ENCODE measurements around the gene ACHE. TPM values are rescaled to one million over a fixed set of nuclear protein-coding genes. Genes with fewer than 3 reads are reported as not detected.
"Not testable (repeated sequence)": the region's sequence is repeated elsewhere in the genome, so short reads cannot be mapped to it uniquely, and the experiment has no call there.

Gene ACHE
- total and polyA plus RNA-seq, 2 of the 13 experiments (the other 11 are each of a cell fraction or from before 2014, with no cell fraction given), result 0.18 to 0.40 TPM

DNA sequence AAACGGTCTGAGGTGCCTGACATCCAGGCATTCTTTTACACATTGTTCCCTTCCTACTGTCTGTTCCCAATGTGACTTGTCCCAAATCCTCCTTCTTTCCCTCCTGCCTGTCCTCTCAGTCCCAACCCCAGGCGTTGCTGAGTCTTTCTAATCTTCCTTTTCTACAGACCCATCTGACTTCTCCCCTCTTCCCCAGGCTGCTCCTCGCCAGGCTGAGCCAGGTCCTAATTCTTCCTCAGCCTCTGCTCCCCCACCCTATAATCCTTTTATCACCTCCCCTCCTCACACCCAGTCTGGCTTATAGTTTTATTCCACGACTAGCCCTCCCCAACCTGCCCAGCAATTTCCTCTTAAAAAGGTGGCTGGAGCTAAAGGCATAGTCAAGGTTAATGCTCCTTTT lies 27.9 kb upstream of the ACHE start:
- not testable (repeated sequence) for BruUV-seq (replicated peaks); FAIRE-seq

DNA sequence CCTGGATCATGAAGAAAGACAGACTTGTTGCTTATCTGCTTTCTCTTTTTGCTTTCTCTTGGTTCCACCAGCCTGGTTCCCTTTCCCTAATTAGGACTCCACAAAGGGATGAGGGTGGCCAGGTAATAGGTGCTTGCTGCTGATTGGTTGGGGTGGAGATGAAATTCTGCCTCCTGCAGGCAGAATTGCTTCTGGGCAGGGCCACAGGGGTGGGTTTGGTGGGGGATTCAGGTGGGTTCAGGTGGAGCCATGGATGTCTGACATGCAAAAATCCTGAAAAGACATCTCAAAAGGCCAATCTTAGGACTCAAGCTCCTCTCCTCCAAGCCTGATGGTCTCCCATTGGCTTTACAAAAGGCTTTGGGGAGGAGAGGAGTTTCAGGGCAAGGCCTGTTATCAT lies 25.4 kb upstream of the ACHE start:
- H3K4me1 ChIP-seq (ENCODE audit: insufficient read depth, low read length), result no peaks in the 10 kb centered on the region
- no peak for FAIRE-seq
- ATAC-seq, result no peak
- CTCF ChIA-PET (ENCODE audit: low intra/inter-chr PET ratio, low total read pairs), result no interaction called here
- H3K27ac ChIP-seq (ENCODE audit: extremely low read length, insufficient read depth, low read length), result no peak overlapping the region
- no peaks in the 10 kb centered on the region for H3K79me2 ChIP-seq (ENCODE audit: insufficient read depth, low read length)
- H3K27me3 ChIP-seq (ENCODE audit: control insufficient read depth in 1 of 2, insufficient read depth in 2 of 2, low read length in 2 of 2), result no peaks in the 10 kb centered on the region
- H3K9me3 ChIP-seq (ENCODE audit: low read length), result no peaks in the 10 kb centered on the region
- H2AFZ ChIP-seq (ENCODE audit: low read length), result no peak overlapping the region
- no peak overlapping the region for H3K9ac ChIP-seq (ENCODE audit: insufficient read depth, low read depth, low read length)
- POLR2A ChIA-PET, result no interaction called here
- intact Hi-C loops (cut with micrococcal nuclease; ENCODE audit: unreplicated experiment), result no loop called here
- DNase-seq (ENCODE audit: low spot score), result no peak
- BruUV-seq (replicated peaks), result no TSS peak
- in situ Hi-C loops (cut with HindIII; ENCODE audit: extremely low pct_ligation_motif_present, low pct_unique_long_range_greater_than_20kb), result no loop called here
- no peak overlapping the region for H3K4me2 ChIP-seq (ENCODE audit: low read depth, low read length)
- no peaks in the 10 kb centered on the region for H3K36me3 ChIP-seq (replicated peaks in 1 of 2; ENCODE audit: control insufficient read depth in 1 of 2, insufficient read depth in 2 of 2, low read length in 2 of 2)
- TF ChIP-seq SRSF1 (optimal IDR thresholded peaks at IDR 0.05; ENCODE audit: low read depth, low read length), result no peak
- TF ChIP-seq MLLT10 (CRISPR knock-in tag; IDR thresholded peaks at IDR 0.05), result no peak
- TF ChIP-seq, protein P1, sequence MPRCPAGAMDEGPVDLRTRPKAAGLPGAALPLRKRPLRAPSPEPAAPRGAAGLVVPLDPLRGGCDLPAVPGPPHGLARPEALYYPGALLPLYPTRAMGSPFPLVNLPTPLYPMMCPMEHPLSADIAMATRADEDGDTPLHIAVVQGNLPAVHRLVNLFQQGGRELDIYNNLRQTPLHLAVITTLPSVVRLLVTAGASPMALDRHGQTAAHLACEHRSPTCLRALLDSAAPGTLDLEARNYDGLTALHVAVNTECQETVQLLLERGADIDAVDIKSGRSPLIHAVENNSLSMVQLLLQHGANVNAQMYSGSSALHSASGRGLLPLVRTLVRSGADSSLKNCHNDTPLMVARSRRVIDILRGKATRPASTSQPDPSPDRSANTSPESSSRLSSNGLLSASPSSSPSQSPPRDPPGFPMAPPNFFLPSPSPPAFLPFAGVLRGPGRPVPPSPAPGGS (CRISPR knock-in tag; IDR thresholded peaks at IDR 0.05), result no peak
- TF ChIP-seq ZNF451 (CRISPR knock-in tag; IDR thresholded peaks at IDR 0.05), result no peak
- H3K4me3 ChIP-seq (replicated peaks in 1 of 3; ENCODE audit: insufficient read depth in 1 of 3, low read depth in 2 of 3, low read length in 3 of 3), result no peak overlapping the region
- no peaks in the 10 kb centered on the region for H4K20me1 ChIP-seq (ENCODE audit: insufficient read depth, low read length)

More for the DNA sequence above, 27.9 kb upstream of the ACHE start:
- DNase-seq (ENCODE audit: low spot score); in situ Hi-C loops (cut with HindIII; ENCODE audit: extremely low pct_ligation_motif_present, low pct_unique_long_range_greater_than_20kb); H3K27ac ChIP-seq (ENCODE audit: extremely low read length, insufficient read depth, low read length); H3K4me2 ChIP-seq (ENCODE audit: low read depth, low read length); H3K79me2 ChIP-seq (ENCODE audit: insufficient read depth, low read length); H2AFZ ChIP-seq (ENCODE audit: low read length); H4K20me1 ChIP-seq (ENCODE audit: insufficient read depth, low read length); CTCF ChIA-PET (ENCODE audit: low intra/inter-chr PET ratio, low total read pairs); H3K4me3 ChIP-seq (replicated peaks in 1 of 3; ENCODE audit: insufficient read depth in 1 of 3, low read depth in 2 of 3, low read length in 3 of 3); H3K9me3 ChIP-seq (ENCODE audit: low read length); H3K36me3 ChIP-seq (replicated peaks in 1 of 2; ENCODE audit: control insufficient read depth in 1 of 2, insufficient read depth in 2 of 2, low read length in 2 of 2); POLR2A ChIA-PET; H3K9ac ChIP-seq (ENCODE audit: insufficient read depth, low read depth, low read length); H3K27me3 ChIP-seq (ENCODE audit: control insufficient read depth in 1 of 2, insufficient read depth in 2 of 2, low read length in 2 of 2); intact Hi-C loops (cut with micrococcal nuclease; ENCODE audit: unreplicated experiment); H3K4me1 ChIP-seq (ENCODE audit: insufficient read depth, low read length); ATAC-seq: not testable (repeated sequence)
- 3% methylated on average over 4 of the region's 4 CpGs for WGBS (ENCODE audit: low lambda C conversion rate)

All from HepG2 (cell line).